Gastrocnemius medialis (tissue), 4 donors: ENCODE measurements around the gene TMEM161B. TPM values are rescaled to one million over a fixed set of nuclear protein-coding genes. Genes with fewer than 3 reads are reported as not detected.
"Not testable (repeated sequence)": the region's sequence is repeated elsewhere in the genome, so short reads cannot be mapped to it uniquely, and the experiment has no call there.

Experiments used
- ATAC-seq, 2 donors: fragments of 150-250 bp; one replicate each; pipeline ENCODE4 v1.9.1; 2016
- DNase-seq, 2 donors: peaks; one replicate each; pipeline ENCODE4 v3.0.0-alpha.2; 2019
- H3K27ac ChIP-seq, 4 donors: fragments of 200-600 bp; sonication (generic); 1 replicate in 1 of 4; 2 replicates in 3 of 4; pipeline ENCODE4 v1.5.1; 2016 to 2018; ENCODE audit warnings: mild to moderate bottlenecking in 2 of 4, moderate library complexity in 1 of 4
- H3K27me3 ChIP-seq, 3 donors: fragments of 200-600 bp; sonication (generic) in 2 of 3; 1 replicate in 1 of 3; 2 replicates in 2 of 3; pipeline versions ENCODE4 v1.5.1 to v1.6.0; 2016 to 2019; ENCODE audit warnings: mild to moderate bottlenecking in 1 of 3, moderate library complexity in 1 of 3
- H3K36me3 ChIP-seq, 2 donors: fragments of 200-600 bp; sonication (generic) in 1 of 2; one replicate each; pipeline ENCODE4 v1.5.1; 2017 to 2018
- H3K4me1 ChIP-seq, 2 donors: fragments of 200-600 bp; sonication (generic) in 1 of 2; one replicate each; pipeline ENCODE4 v1.5.1; 2016 to 2017; ENCODE audit warnings: mild to moderate bottlenecking in 2 of 2
- H3K4me3 ChIP-seq, 4 donors: fragments of 200-600 bp; sonication (generic) in 3 of 4; 1 replicate in 1 of 4; 2 replicates in 3 of 4; pipeline ENCODE4 v1.5.1; 2016 to 2019; ENCODE audit warnings: mild to moderate bottlenecking in 2 of 4
- H3K9me3 ChIP-seq, 3 donors: fragments of 200-600 bp; sonication (generic) in 2 of 3; 1 replicate in 1 of 3; 2 replicates in 2 of 3; pipeline ENCODE4 v1.5.1; 2016 to 2019
- POLR2A ChIP-seq, 2 donors: fragments of 450-650 bp; IDR thresholded peaks; one replicate each; pipeline ENCODE4 v1.6.1; 2017; ENCODE audit warnings: antibody characterized with exemption in 2 of 2, mild to moderate bottlenecking in 2 of 2, moderate library complexity in 2 of 2
- in situ Hi-C, 4 donors: fragments of 200-750 bp; cut with MboI; loops; one replicate each; pipeline versions ENCODE4 v1.15.0 to v1.8.0; 2017; ENCODE audit warnings: low sequenced_read_pairs in 4 of 4
- intact Hi-C: fragments of 100-400 bp; cut with DNase I; formaldehyde crosslinking; loops from one replicate; pipeline ENCODE4 v1.15.1; 2023; ENCODE audit warnings: low total_unique reads
- total RNA-seq, 4 donors: library from RNA; depleted of rRNA; stranded (reverse); fragments of >200 nt; gene quantifications; one replicate each; pipeline versions ENCODE4 v1.1.0 to v1.2.3, GENCODE V29; 2016
- TF ChIP-seq, protein P1 (sequence below), 5 experiments: fragments of 450-650 bp in 3 of 5; fragments of 200-600 bp in 2 of 5; sonication (generic) in 2 of 5; IDR thresholded peaks in 4 of 5; conservative IDR thresholded peaks in 1 of 5; 1 replicate in 4 of 5; 2 replicates in 1 of 5; pipeline ENCODE4 v1.5.1; 2016 to 2019; ENCODE audit warnings: antibody characterized with exemption in 5 of 5, mild to moderate bottlenecking in 3 of 5, moderate library complexity in 3 of 5

Gene TMEM161B
- total RNA-seq, 4 donors from 2014 or later, result 5.8 to 13.6 (median 6.3) TPM

GRCh38 chr5:88279584-88279983 is 10.9 kb upstream of the TMEM161B start:
- no peak for DNase-seq
- no peaks in the 10 kb centered on the region for H3K9me3 ChIP-seq
- H3K4me1 ChIP-seq, result no peaks in the 10 kb centered on the region
- H3K27ac ChIP-seq, result no peak overlapping the region
- no peak overlapping the region for H3K4me3 ChIP-seq
- peaks cover 0 to 26% of the 10 kb centered on the region in 2 donors for H3K36me3 ChIP-seq
- intact Hi-C loops (no loop called here), in situ Hi-C loops (no loop called here)
- H3K27me3 ChIP-seq, result no peaks in the 10 kb centered on the region
- ATAC-seq, result no peak
- TF ChIP-seq POLR2A (IDR thresholded peaks at IDR 0.05), result no peak
- TF ChIP-seq, protein P1, sequence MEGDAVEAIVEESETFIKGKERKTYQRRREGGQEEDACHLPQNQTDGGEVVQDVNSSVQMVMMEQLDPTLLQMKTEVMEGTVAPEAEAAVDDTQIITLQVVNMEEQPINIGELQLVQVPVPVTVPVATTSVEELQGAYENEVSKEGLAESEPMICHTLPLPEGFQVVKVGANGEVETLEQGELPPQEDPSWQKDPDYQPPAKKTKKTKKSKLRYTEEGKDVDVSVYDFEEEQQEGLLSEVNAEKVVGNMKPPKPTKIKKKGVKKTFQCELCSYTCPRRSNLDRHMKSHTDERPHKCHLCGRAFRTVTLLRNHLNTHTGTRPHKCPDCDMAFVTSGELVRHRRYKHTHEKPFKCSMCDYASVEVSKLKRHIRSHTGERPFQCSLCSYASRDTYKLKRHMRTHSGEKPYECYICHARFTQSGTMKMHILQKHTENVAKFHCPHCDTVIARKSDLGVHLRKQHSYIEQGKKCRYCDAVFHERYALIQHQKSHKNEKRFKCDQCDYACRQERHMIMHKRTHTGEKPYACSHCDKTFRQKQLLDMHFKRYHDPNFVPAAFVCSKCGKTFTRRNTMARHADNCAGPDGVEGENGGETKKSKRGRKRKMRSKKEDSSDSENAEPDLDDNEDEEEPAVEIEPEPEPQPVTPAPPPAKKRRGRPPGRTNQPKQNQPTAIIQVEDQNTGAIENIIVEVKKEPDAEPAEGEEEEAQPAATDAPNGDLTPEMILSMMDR (IDR thresholded peaks at IDR 0.05 in 4 of 5, conservative IDR thresholded peaks at IDR 0.05 in 1 of 5), result no peak

- H3K27me3 ChIP-seq, result no peaks in the 10 kb centered on the region
- TF ChIP-seq POLR2A (IDR thresholded peaks at IDR 0.05), result no peak
- TF ChIP-seq, protein P1 (IDR thresholded peaks at IDR 0.05 in 4 of 5, conservative IDR thresholded peaks at IDR 0.05 in 1 of 5), result no peak
- ATAC-seq (no peak), DNase-seq (no peak)
- in situ Hi-C loops (no loop called here), intact Hi-C loops (no loop called here)
- H3K27ac ChIP-seq, result no peak overlapping the region
- H3K4me3 ChIP-seq, result no peak overlapping the region
- peaks cover 2 to 4% of the 10 kb centered on the region in 2 donors for H3K4me1 ChIP-seq
- peaks cover 0 to 15% of the 10 kb centered on the region in 2 donors for H3K36me3 ChIP-seq
- no peaks in the 10 kb centered on the region for H3K9me3 ChIP-seq
These were observed 7.7 kb upstream of the TMEM161B start for GRCh38 chr5:88276378-88276777.

GRCh38 chr5:88275581-88275980 is 6.9 kb upstream of the TMEM161B start:
- Histone ChIP-seq H3K4me3 (no peak overlapping the region), H3K4me1 (peaks cover 9 to 12% of the 10 kb centered on the region in 2 donors), H3K27ac (no peak overlapping the region), H3K36me3 (peaks cover 0 to 15% of the 10 kb centered on the region in 2 donors), H3K27me3 (no peaks in the 10 kb centered on the region), H3K9me3 (no peaks in the 10 kb centered on the region)
- TF ChIP-seq POLR2A (IDR thresholded peaks at IDR 0.05), result no peak
- TF ChIP-seq, protein P1 (IDR thresholded peaks at IDR 0.05 in 4 of 5, conservative IDR thresholded peaks at IDR 0.05 in 1 of 5), result no peak
- no peak for DNase-seq
- in situ Hi-C loops (no loop called here), intact Hi-C loops (no loop called here)
- no peak for ATAC-seq

DNA sequence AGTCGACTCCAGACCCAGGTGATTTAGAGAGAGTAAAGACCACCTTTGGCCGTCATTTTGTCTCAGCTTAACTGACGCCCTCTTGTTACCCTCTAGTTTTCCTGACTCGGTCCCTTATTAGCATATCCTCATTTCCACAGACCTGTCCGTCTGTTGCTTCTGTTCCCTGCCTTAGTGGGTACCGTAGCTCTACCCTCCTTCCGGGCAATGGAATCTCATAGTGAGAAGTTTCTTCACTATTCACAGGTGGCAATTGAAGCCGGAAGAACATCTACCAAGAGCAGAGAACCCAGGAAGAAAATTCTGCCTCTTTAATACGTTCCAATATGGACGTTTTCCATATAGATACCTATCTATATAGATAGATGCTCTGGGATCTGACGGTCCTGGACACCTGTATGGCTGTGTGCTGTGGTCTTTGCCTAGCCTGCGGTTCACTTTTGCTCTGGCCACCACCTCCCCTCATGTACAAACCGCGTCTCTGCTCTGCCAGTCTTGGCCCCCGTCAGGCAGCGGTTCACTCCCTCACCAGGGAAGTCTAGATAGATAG is 652 bp upstream of the TMEM161B start:
- Histone ChIP-seq H3K27ac (peak overlapping the region; percentile 77 to 88 (median 80)), H3K27me3 (no peaks in the 10 kb centered on the region), H3K4me1 (peaks cover 37% of the 10 kb centered on the region in 2 donors), H3K36me3 (peaks cover 0 to 5% of the 10 kb centered on the region in 2 donors), H3K4me3 (peak overlapping the region; percentile 75 to 94 (median 88)), H3K9me3 (no peaks in the 10 kb centered on the region)
- no peak for TF ChIP-seq POLR2A (IDR thresholded peaks at IDR 0.05)
- TF ChIP-seq, protein P1 (IDR thresholded peaks at IDR 0.05 in 4 of 5, conservative IDR thresholded peaks at IDR 0.05 in 1 of 5), result no peak
- in situ Hi-C loops (no loop called here), intact Hi-C loops (no loop called here)
- ATAC-seq (peak; percentile 34 to 68), DNase-seq (peak in 1 of 2 donors; percentile 10)

DNA sequence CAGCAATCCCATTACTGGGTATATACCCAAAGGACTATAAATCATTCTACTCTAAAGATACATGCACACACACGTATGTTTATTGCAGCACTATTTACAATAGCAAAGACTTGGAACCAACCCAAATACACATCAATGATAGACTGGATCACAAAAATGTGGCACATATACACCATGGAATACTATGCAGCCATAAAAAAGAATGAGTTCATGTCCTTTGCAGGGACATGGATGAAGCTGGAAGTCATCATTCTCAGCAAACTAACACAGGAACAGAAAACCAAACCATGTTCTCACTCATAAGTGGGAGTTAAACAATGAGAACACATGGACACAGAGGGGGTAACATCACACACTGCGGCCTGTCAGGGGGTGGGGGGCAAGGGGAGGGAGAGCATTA is 4.1 kb downstream of the TMEM161B start:
- in situ Hi-C loops, intact Hi-C loops: not testable (repeated sequence)

More for the DNA sequence above, 4.1 kb downstream of the TMEM161B start:
- not testable (repeated sequence) for DNase-seq, H3K27ac ChIP-seq, H3K4me3 ChIP-seq, H3K27me3 ChIP-seq, ATAC-seq, H3K9me3 ChIP-seq, H3K36me3 ChIP-seq
- H3K4me1 ChIP-seq, result peaks cover 21 to 24% of the 10 kb centered on the region in 2 donors
